ENCODE measurements around the gene CAPRIN2.

- no peak for TF ChIP-seq CTCF (IDR thresholded peaks at IDR 0.05; ENCODE audit: control extremely low read depth in 1 of 3, insufficient read depth in 1 of 3, low read depth in 1 of 3, low read length in 3 of 3)
- no peak for TF ChIP-seq TAF1 (IDR thresholded peaks at IDR 0.05; ENCODE audit: low read depth, low read length)
- TF ChIP-seq MAFK (IDR thresholded peaks at IDR 0.05; ENCODE audit: low read depth, low read length): no peak
- TF ChIP-seq FOSL1 (IDR thresholded peaks at IDR 0.05; ENCODE audit: insufficient read depth, low read depth, low read length): no peak
- no peak for TF ChIP-seq ZNF274 (IDR thresholded peaks at IDR 0.05; ENCODE audit: borderline replicate concordance, extremely low read depth, low read length)
- TF ChIP-seq KDM1A (IDR thresholded peaks at IDR 0.05; ENCODE audit: borderline replicate concordance, low read length): no peak
- no peak for TF ChIP-seq EZH2 (IDR thresholded peaks at IDR 0.05; ENCODE audit: low read depth, low read length, severe bottlenecking)
- no peak for TF ChIP-seq MAX (IDR thresholded peaks at IDR 0.05)
- TF ChIP-seq BRCA1 (IDR thresholded peaks at IDR 0.05; ENCODE audit: low read depth, low read length): no peak
- TF ChIP-seq USF2 (IDR thresholded peaks at IDR 0.05; ENCODE audit: low read length): no peak
- no peak for TF ChIP-seq SP1 (IDR thresholded peaks at IDR 0.05; ENCODE audit: low read depth, low read length)
- no peak for TF ChIP-seq RXRA (IDR thresholded peaks at IDR 0.05; ENCODE audit: insufficient read depth, low read depth, low read length)
These were observed 6.6 kb downstream of the CAPRIN2 start for GRCh38 chr12:30748147-30748546.

All from H1 (cell line).